ENCODE measurements around the gene PAPPA. TPM values are rescaled to one million over a fixed set of nuclear protein-coding genes. Genes with fewer than 3 reads are reported as not detected.

PAPPA gene
- total RNA-seq, 3 donors from 2014 or later (not counting 1 experiment from before 2014, with no cell fraction given): not detected

DNA sequence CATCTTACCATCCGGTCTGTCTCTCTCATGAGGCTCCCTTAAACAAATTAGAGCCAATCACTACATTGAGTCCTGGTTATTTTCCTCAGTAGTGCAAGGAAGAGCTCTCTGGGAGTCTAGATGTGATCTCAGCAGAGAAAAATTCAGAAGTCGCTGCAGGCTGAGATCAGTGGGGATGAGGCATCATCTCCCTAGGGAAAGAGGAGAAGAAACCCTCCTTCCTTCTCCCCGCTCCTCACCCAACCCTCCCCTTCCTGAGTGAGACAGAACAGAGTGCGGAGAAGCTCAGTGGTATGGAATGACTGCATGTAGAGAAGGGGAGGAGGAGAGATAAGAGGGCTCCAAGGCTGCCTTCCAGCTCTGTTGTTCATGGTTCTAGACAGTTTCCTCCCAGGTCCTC, 80.5 kb downstream of the PAPPA start:
- 78% methylated on average over 3 of the region's 4 CpGs for WGBS (ENCODE audit: insufficient coverage)
- Histone ChIP-seq H3K27me3 (ENCODE audit: control insufficient read depth, insufficient read depth, low read length) (no peaks in the 10 kb centered on the region), H3K36me3 (ENCODE audit: control insufficient read depth, insufficient read depth, low read length) (no peaks in the 10 kb centered on the region), H3K4me3 (ENCODE audit: low read length) (no peak overlapping the region), H3K9me3 (ENCODE audit: control insufficient read depth, insufficient read depth, low read length) (no peaks in the 10 kb centered on the region), H3K4me1 (ENCODE audit: control insufficient read depth, insufficient read depth, low read length) (no peaks in the 10 kb centered on the region), H3K27ac (ENCODE audit: low read length) (no peak overlapping the region)
- no peak for TF ChIP-seq CTCF (IDR thresholded peaks at IDR 0.05)
- ATAC-seq: no peak
- intact Hi-C loops (cut with micrococcal nuclease): no loop called here
- Mint-ChIP-seq H3K27me3 (ENCODE audit: low read depth in 2 of 2) (no peaks in the 10 kb centered on the region), H3K4me3 (no peak overlapping the region), H3K9me3 (peaks cover 2 to 10% of the 10 kb centered on the region in 2 donors), H3K36me3 (no peaks in the 10 kb centered on the region), H3K27ac (no peak overlapping the region), H3K4me1 (no peaks in the 10 kb centered on the region)
- DNase-seq: no peak

GRCh38 chr9:116236979-116237378, 83.4 kb downstream of the PAPPA start:
- no peak for ATAC-seq
- Mint-ChIP-seq H3K4me3 (no peak overlapping the region), H3K4me1 (no peaks in the 10 kb centered on the region), H3K27me3 (ENCODE audit: low read depth in 2 of 2) (no peaks in the 10 kb centered on the region), H3K27ac (no peak overlapping the region), H3K36me3 (no peaks in the 10 kb centered on the region), H3K9me3 (peaks cover 0 to 11% of the 10 kb centered on the region in 2 donors)
- intact Hi-C loops (cut with micrococcal nuclease): no loop called here
- H3K27ac ChIP-seq (ENCODE audit: low read length): no peak overlapping the region
- no peak overlapping the region for H3K4me3 ChIP-seq (ENCODE audit: low read length)
- H3K27me3 ChIP-seq (ENCODE audit: control insufficient read depth, insufficient read depth, low read length): no peaks in the 10 kb centered on the region
- H3K9me3 ChIP-seq (ENCODE audit: control insufficient read depth, insufficient read depth, low read length): no peaks in the 10 kb centered on the region
- no peaks in the 10 kb centered on the region for H3K4me1 ChIP-seq (ENCODE audit: control insufficient read depth, insufficient read depth, low read length)
- H3K36me3 ChIP-seq (ENCODE audit: control insufficient read depth, insufficient read depth, low read length): no peaks in the 10 kb centered on the region
- no peak for DNase-seq
- no peak for TF ChIP-seq CTCF (IDR thresholded peaks at IDR 0.05)

GRCh38 chr9:116237456-116237855, 83.9 kb downstream of the PAPPA start:
- ATAC-seq (no peak), DNase-seq (no peak)
- TF ChIP-seq CTCF (IDR thresholded peaks at IDR 0.05): no peak
- no peaks in the 10 kb centered on the region for H3K27me3 Mint-ChIP-seq (ENCODE audit: low read depth in 2 of 2)
- H3K4me3 Mint-ChIP-seq: no peak overlapping the region
- no peak overlapping the region for H3K27ac Mint-ChIP-seq
- Histone ChIP-seq H3K36me3 (ENCODE audit: control insufficient read depth, insufficient read depth, low read length) (no peaks in the 10 kb centered on the region), H3K4me3 (ENCODE audit: low read length) (no peak overlapping the region), H3K9me3 (ENCODE audit: control insufficient read depth, insufficient read depth, low read length) (no peaks in the 10 kb centered on the region), H3K27ac (ENCODE audit: low read length) (no peak overlapping the region), H3K4me1 (ENCODE audit: control insufficient read depth, insufficient read depth, low read length) (no peaks in the 10 kb centered on the region), H3K27me3 (ENCODE audit: control insufficient read depth, insufficient read depth, low read length) (no peaks in the 10 kb centered on the region)
- peaks cover 0 to 9% of the 10 kb centered on the region in 2 donors for H3K9me3 Mint-ChIP-seq
- WGBS (ENCODE audit: insufficient coverage): 100% methylated on average over 2 of the region's 4 CpGs
- no peaks in the 10 kb centered on the region for H3K36me3 Mint-ChIP-seq
- H3K4me1 Mint-ChIP-seq: no peaks in the 10 kb centered on the region
- intact Hi-C loops (cut with micrococcal nuclease): no loop called here

- H3K4me1 ChIP-seq (ENCODE audit: control insufficient read depth, insufficient read depth, low read length): no peaks in the 10 kb centered on the region
- H3K27me3 Mint-ChIP-seq (ENCODE audit: low read depth in 2 of 2): no peaks in the 10 kb centered on the region
- H3K36me3 ChIP-seq (ENCODE audit: control insufficient read depth, insufficient read depth, low read length): no peaks in the 10 kb centered on the region
- H3K4me3 Mint-ChIP-seq: no peak overlapping the region
- DNase-seq (no peak), ATAC-seq (no peak)
- no peak for TF ChIP-seq CTCF (IDR thresholded peaks at IDR 0.05)
- H3K4me3 ChIP-seq (ENCODE audit: low read length): no peak overlapping the region
- peaks cover 0 to 12% of the 10 kb centered on the region in 2 donors for H3K9me3 Mint-ChIP-seq
- H3K27ac ChIP-seq (ENCODE audit: low read length): no peak overlapping the region
- intact Hi-C loops (cut with micrococcal nuclease): no loop called here
- no peaks in the 10 kb centered on the region for H3K9me3 ChIP-seq (ENCODE audit: control insufficient read depth, insufficient read depth, low read length)
- H3K36me3 Mint-ChIP-seq: no peaks in the 10 kb centered on the region
- 85% methylated on average over 2 of the region's 2 CpGs for whole genome bisulfite sequencing (ENCODE audit: insufficient coverage)
- no peaks in the 10 kb centered on the region for H3K27me3 ChIP-seq (ENCODE audit: control insufficient read depth, insufficient read depth, low read length)
- H3K27ac Mint-ChIP-seq: no peak overlapping the region
- no peaks in the 10 kb centered on the region for H3K4me1 Mint-ChIP-seq
Measured at GRCh38 chr9:116238225-116238624, 84.6 kb downstream of the PAPPA start.
